ENCODE measurements around the gene PPARA. TPM values are rescaled to one million over a fixed set of nuclear protein-coding genes. Genes with fewer than 3 reads are reported as not detected.
"Not testable (repeated sequence)": the region's sequence is repeated elsewhere in the genome, so short reads cannot be mapped to it uniquely, and the experiment has no call there.

The PPARA gene
- total RNA-seq, 4 donors from 2014 or later, result 26.9 to 41.9 (median 37.4) TPM

- 82 to 83% methylated on average over 12 of the region's 12 CpGs for WGBS, 2 donors
- H3K4me3 ChIP-seq (replicated peaks in 1 of 3), result no peak overlapping the region
- no peak for DNase-seq
- peaks cover 0 to 5% of the 10 kb centered on the region in 2 donors for H3K4me1 ChIP-seq
- TF ChIP-seq POLR2A (IDR thresholded peaks at IDR 0.05) (no peak), CTCF (IDR thresholded peaks at IDR 0.05) (no peak)
- intact Hi-C loops (cut with DNase I), result no loop called here
- no peaks in the 10 kb centered on the region for H3K9me3 ChIP-seq
- no peak overlapping the region for H3K27ac ChIP-seq
- no peaks in the 10 kb centered on the region for H3K27me3 ChIP-seq
- no peaks in the 10 kb centered on the region for H3K36me3 ChIP-seq
These were observed 109.0 kb downstream of the PPARA start for GRCh38 chr22:46259374-46259773.

- 75 to 87% methylated on average over 5 to 6 of the region's 6 CpGs for WGBS, 2 donors
- Histone ChIP-seq H3K4me1 (peaks cover 0 to 5% of the 10 kb centered on the region in 2 donors), H3K27ac (no peak overlapping the region), H3K4me3 (replicated peaks in 1 of 3) (no peak overlapping the region), H3K9me3 (no peaks in the 10 kb centered on the region), H3K36me3 (no peaks in the 10 kb centered on the region), H3K27me3 (no peaks in the 10 kb centered on the region)
- intact Hi-C loops (cut with DNase I), result no loop called here
- no peak for DNase-seq
- TF ChIP-seq POLR2A (IDR thresholded peaks at IDR 0.05) (no peak), CTCF (IDR thresholded peaks at IDR 0.05) (no peak)
These were observed 109.7 kb downstream of the PPARA start for GRCh38 chr22:46260038-46260437.

DNA sequence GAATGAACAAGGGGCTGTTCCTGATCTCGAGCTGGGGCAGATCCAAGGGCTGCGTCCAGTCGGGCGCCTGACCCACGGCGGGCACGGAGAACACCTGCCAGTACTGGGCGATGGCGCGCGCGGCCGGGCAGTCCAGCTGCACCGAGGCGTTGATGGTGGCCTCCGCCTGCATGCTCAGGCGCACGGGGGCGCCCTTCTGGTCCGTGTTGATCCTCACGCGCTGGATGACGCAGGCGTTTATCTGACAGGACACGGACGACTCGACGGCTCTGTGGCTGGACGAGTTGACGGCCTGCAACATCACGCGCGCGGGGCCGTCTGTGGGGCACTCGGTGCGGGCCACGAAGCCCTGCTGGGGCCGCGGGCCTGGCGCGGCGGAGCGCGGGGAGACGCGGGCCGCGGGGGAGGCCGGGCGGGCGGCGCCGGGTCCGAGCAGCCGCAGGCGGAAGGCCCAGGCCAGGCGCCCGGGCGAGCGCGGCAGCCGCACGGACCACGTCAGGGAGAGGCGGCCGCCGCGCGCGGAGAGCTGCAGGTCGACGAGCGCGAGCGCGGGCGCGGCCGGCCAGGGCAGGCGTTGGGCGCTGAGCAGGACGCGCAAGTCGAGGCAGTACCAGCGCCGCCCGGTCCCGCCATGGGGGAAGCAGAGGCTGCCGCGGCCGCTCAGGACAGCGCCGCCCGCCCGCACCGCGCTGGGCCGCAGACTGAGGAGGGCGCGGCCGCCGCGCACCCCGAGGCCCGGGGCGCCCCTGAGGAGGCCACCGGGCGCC lies 112.3 kb downstream of the PPARA start:
- peak; percentile 66 to 73 for DNase-seq
- H3K27ac ChIP-seq, result no peak overlapping the region

GRCh38 chr22:46263216-46263590 lies 112.9 kb downstream of the PPARA start, which contains the start of gene PKDREJ:
Gene PKDREJ (minus strand): TSS chr22:46263343. CDS start chr22:46263322, 21 bp downstream.
- peaks cover 6 to 12% of the 10 kb centered on the region in 2 donors for H3K4me1 ChIP-seq
- H3K27me3 ChIP-seq, result no peaks in the 10 kb centered on the region
- DNase-seq, result no peak
- intact Hi-C loops (cut with DNase I), result no loop called here
- TF ChIP-seq POLR2A (IDR thresholded peaks at IDR 0.05) (no peak), CTCF (IDR thresholded peaks at IDR 0.05) (no peak)
- H3K9me3 ChIP-seq, result no peaks in the 10 kb centered on the region
- H3K36me3 ChIP-seq, result no peaks in the 10 kb centered on the region
- peak within 1 kb of the TSS in 1 of 3 donors; percentile 12 for H3K4me3 ChIP-seq (replicated peaks in 1 of 3)
- 100% methylated on average over 3 to 4 of the region's 30 CpGs for WGBS, 2 donors
- H3K27ac ChIP-seq, result no peak within 1 kb of the TSS

More for the DNA sequence above, 112.3 kb downstream of the PPARA start:
- Histone ChIP-seq H3K36me3 (no peaks in the 10 kb centered on the region), H3K4me3 (replicated peaks in 1 of 3) (no peak overlapping the region), H3K27me3 (no peaks in the 10 kb centered on the region), H3K4me1 (peaks cover 4 to 12% of the 10 kb centered on the region in 2 donors), H3K9me3 (no peaks in the 10 kb centered on the region)
- intact Hi-C loops (cut with DNase I), result no loop called here
- 6 to 27% methylated on average over 6 to 19 of the region's 109 CpGs for WGBS, 2 donors
- peak in 3 of 6 experiments; percentile 14 to 27 (median 16) for TF ChIP-seq CTCF (IDR thresholded peaks at IDR 0.05)
- peak in 1 of 2 donors; percentile 9 for TF ChIP-seq POLR2A (IDR thresholded peaks at IDR 0.05)

- H3K4me3 ChIP-seq (replicated peaks in 1 of 3); H3K9me3 ChIP-seq; H3K27me3 ChIP-seq; DNase-seq; H3K36me3 ChIP-seq; H3K27ac ChIP-seq; intact Hi-C loops (cut with DNase I): not testable (repeated sequence)
- WGBS, 2 donors, result 83 to 97% methylated on average over 6 of the region's 6 CpGs
- H3K4me1 ChIP-seq, result peaks cover 9 to 21% of the 10 kb centered on the region in 2 donors
These were observed 114.2 kb downstream of the PPARA start for GRCh38 chr22:46264520-46264919.

DNA sequence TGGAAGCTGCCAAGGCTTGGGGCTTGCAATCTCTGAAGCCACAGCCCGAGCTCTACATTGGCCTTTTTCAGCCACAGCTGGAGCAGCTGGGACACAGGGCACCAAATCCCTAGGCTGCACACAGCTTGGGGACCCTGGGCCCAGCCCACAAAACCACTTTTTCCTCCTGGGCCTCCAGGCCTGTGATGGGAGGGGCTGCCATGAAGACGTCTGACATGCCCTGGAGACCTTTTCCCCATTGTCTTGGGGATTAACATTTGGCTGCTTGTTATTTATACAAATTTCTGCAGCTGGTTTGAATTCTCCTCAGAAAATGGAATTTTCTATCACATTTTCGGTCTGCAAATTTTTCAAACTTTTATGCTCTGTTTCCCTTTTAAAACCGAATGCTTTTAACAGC lies 115.3 kb downstream of the PPARA start:
- H3K4me1 ChIP-seq, result peaks cover 9 to 21% of the 10 kb centered on the region in 2 donors
- WGBS, 2 donors, result 82 to 94% methylated on average over 4 of the region's 4 CpGs
- H3K9me3 ChIP-seq; DNase-seq; H3K36me3 ChIP-seq; H3K4me3 ChIP-seq (replicated peaks in 1 of 3); intact Hi-C loops (cut with DNase I); H3K27me3 ChIP-seq; H3K27ac ChIP-seq: not testable (repeated sequence)
